HG03354 (cell line): Measurements from ENCODE around the gene FOXB2.

Source experiments
- ATAC-seq: cut with Tn5 transposase; IDR thresholded peaks from one replicate; pipeline ENCODE4 v1.9.1; 2021; ENCODE audit warnings: mild to moderate bottlenecking; ENCODE audit not compliant: unreplicated experiment, poor library complexity, severe bottlenecking

The FOXB2 gene

DNA sequence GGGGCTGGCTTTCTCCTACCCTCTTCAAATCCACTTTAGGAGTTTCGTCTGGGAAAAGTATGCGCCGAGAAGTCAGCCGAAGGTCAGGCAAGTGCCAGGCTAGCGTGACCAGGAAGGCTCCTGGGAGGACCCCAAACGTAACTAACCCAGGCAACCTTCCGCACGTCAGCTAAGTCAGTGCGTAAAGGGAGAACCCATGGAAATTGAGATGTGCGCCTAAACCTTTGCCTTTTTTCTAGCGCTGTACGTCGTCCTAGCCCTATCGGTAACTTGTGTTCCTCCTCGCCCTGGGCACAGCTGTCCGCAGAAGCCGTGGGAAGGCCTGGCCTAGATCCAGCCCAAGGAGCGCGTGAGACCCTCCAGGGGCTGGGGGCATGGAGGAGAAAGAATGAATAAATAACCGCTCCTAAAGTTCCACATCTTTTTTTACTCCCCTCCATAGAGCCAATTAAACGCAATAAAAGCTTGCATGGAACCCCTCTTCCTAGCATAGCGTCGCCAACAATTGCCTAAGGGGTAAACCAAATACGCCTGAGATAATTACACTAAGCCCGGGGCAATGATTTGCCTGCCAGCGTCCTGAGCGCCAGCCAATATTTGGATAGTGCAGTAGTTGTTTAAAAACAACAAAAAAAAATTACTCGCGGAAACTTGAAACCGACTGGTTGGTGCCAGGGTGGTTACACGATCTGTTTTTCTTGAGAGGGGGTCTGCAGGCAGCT, 4.0 kb upstream of the FOXB2 start:
- ATAC-seq = no peak

DNA sequence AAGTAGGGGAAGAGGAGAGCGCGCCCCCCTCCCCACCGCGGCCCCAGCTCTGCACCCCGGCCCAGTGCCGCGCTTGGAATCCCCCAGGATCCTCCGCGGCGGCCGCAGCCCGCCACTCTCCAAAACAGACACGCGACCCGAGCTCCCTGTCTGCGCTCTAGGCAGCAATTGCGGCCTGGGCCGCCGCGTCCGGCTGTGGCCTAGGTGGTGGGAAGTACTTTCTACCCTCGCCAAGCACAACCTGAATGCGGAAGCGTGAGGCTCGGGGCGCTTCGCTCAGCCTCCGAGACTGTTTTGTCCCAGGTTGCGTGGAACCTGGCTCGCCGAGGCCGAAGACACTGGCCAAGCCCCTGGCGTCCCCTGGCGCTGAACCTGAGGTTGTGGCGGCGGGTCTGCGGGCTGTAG, 3.3 kb upstream of the FOXB2 start:
- no peak for ATAC-seq

DNA sequence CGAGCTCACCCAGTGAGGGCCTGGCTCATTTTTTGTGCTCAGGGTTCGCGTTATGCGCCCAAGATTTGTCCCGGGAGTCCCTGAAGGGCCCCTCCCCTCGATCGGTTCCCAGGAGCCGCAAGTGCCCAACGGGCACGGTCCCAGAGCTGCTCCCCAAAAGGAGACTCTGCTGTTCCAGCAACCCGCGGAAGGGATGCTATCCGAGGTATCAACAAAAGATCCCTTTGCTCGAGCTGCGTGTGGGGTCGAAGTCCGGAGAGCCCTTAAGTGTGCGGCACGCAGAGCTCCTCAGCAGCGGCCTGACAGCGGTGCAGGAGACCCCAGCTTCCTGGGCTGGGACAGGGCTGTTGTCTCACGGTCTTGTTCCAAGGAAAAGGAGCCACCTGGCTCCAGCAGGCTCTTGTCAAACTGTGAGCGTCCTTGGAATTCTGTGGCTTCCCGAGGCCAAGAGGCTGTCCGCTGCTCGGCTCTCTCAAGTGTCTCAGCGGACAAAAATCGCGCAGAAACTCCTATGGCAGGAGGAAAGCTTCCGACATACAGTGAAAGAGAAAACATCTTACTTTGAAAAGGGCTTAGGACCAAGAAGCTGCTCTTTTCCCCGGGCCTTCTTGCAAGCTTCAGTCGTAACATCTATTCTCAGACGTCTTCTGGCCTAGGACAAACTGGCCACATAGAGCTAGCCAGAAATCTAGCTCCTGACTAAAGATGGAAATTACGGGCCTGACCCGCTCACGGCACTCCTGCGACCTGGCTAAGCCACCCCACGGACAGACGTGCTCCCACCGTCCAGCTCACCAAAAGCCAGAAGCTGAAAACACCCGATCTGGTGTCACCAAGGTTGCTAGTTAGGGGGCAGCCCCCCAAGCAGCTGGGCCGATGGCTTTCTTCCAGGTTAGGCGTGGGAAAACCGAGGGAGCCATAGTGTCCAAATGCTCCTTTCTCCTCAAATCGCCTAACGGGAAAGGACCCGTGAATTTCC, 2.6 kb upstream of the FOXB2 start:
- ATAC-seq = no peak

DNA sequence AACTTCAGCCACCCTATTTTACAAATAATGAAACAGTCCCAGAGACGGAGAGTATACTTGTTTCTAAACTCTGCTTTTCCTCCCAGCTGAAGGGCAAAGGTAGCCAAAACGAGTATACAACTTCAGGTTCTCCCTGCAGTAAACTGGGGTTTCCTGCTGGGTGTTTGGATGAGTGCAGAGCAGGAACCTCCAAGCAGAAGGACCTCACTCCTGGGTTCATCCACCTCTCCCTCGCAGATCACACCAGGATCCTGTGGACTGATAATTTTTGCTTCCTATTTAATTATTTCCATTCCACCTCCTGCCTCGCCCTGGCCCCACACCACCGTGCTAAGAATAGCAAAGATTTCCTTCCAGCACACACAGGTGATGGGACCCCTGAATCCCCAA, 2.0 kb upstream of the FOXB2 start:
- no peak for ATAC-seq

DNA sequence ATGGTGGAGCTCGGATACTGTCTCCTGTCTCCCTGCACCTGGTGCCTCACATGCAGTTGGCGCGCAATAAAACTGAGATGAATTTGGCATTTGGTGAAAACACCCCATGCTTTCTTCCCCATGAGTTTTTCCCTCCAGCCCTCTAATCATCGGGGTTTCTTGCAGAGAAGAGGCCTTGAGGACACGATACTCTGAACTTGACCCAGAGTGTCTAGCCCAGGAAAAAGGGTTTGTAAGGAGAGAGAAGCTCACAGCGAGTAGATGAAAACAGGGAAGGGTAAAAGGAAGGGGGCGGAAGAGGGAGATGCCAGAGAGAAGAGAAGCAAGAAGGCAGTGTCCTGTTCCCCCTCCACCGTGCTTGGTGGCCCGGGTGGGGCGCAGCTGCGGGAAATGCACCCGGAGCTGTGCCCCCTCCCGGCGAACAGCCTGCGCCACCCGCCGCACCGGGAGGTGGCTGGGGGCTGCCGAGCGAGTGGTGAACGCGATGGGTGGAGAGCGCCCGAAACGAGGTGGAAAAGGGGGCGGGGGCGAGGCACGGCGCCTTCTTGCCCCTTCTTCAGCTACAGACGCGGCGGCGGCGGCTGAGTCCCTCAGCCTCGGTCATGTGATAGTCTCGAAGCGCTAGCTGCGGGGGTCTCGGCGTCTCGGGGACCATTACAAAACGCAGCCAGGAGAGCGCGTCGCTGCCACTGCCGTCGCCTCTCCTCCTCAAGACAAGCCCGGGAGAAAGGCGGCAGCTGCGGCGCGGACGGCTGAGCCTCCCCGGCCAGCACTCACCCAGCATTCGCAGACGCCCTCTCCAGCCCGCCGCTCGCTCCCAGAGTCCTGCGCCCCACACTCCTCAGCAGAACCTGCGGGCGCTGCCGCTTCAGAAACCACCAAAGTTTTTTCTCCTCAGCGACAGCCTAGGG, 1.1 kb upstream of the FOXB2 start:
- ATAC-seq = no peak

DNA sequence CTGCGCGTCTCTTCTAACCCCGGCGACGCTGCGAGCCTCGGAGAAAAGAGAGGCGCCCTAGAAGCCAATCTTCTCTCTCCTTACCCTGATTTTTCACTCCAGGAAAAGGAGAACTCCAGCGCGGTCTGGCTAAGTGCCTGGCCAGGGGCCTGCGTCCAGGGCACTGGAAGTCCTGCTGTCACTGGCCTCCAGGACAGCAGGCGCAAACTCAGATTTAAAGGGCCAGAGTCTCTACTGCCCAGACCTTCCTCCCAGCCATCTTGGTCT, 553 bp upstream of the FOXB2 start:
- ATAC-seq = no peak

DNA sequence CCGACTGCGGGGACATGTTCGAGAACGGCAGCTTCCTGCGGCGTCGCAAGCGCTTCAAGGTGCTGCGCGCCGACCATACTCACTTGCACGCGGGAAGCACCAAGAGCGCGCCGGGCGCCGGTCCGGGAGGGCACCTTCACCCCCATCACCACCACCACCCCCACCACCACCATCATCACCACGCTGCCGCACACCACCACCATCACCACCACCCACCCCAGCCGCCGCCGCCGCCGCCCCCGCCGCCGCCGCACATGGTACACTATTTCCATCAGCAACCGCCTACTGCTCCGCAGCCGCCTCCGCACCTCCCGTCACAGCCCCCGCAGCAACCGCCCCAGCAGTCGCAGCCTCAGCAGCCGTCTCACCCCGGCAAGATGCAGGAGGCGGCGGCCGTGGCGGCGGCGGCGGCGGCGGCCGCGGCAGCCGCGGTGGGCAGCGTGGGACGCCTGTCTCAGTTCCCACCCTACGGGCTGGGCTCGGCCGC, 514 bp downstream of the FOXB2 start:
- no peak for ATAC-seq

DNA sequence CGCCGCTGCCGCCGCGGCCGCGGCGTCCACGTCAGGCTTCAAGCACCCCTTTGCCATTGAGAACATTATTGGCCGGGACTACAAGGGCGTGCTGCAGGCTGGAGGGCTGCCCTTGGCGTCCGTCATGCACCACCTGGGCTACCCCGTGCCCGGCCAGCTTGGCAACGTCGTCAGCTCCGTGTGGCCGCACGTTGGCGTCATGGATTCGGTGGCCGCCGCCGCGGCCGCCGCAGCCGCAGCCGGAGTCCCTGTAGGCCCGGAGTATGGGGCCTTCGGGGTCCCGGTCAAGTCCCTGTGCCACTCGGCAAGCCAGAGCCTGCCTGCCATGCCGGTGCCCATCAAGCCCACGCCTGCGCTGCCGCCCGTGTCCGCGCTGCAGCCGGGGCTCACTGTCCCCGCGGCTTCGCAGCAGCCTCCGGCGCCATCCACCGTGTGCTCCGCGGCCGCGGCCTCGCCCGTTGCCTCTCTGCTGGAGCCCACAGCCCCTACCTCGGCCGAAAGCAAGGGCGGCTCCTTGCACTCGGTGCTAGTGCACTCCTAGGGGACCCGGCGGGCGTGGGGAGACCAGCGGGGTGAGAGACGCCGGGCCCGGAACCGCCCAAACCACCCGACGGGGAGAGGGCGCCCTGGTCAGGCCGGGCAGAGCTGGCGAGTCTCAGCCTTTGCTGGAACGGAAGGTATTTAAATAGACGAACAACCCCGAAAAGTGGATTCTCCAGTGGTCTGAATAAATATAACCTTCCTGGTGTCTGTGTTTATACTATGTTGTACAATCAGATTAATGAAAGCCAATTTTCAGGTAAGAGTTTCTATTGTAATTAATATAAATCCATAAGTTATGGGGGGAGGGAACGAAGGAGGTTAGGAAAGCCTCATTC, 1.2 kb downstream of the FOXB2 start:
- no peak for ATAC-seq

DNA sequence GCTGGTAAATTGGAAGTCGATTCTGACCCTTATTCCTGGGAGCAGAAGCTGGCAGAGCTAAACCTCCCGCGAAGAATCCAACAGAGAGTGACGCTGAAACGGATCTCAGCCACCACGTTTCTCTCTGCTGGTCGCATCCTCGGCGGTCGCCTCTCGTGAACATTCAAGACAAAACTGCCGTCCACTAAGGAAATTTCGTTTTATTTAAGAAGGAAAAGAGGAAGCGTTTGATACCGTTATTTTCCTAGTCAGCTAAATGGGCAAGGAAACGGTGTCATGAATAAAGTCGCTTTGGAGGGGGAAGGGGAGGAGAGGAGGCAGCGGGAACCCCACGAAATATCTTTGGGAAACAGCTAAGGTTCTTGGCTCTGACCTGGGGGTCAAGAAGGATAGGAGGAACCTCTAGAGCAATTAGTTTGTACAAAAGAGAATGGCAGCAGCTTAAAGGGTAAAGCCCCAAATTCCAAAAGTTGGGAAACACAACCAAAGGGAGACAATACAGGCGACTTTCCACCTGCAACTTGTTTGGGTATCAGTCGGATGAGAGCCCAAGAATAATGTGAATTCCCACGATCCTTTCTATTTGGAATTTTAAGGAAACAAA, 1.9 kb downstream of the FOXB2 start:
- ATAC-seq = no peak

DNA sequence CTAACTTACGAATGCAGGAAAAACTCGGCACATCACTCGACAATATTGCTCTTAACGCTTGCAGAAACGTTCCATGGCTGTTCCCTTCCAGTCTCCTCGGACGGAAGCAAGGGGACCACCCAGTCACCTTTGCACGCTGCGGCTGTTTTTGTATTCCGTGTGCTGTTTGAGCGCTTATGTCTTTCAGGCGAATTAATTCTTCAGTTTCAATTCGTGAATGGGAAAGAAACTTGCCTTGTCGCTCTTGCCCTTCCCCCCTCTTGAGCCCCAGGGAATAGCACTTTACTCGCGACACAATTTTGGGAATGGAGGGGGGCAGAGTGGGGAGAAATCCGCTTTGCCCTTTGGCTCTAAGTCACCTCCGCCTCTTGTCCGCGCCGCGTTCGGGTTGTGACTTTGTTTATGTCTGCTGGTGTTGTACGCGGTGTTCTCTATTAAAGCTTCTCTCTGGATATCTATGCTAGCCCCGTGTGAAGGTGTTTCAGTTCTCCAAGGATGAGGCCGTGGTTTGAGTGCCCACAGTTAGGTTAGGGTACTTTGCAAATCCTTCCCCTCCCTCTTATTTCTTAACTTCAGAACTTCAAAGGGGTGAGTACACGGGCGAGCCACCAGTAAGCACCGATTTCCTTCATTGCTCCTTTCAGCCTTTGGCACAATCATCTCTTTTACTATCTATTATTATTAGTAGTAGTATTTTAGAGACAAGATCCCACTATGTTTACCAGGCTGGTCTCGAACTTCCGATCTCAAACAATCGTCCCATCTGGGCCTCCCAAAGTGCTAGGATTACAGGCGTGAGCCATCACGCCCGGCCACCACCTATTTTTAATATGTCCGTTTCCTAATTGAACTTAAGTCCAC, 2.7 kb downstream of the FOXB2 start:
- no peak for ATAC-seq

DNA sequence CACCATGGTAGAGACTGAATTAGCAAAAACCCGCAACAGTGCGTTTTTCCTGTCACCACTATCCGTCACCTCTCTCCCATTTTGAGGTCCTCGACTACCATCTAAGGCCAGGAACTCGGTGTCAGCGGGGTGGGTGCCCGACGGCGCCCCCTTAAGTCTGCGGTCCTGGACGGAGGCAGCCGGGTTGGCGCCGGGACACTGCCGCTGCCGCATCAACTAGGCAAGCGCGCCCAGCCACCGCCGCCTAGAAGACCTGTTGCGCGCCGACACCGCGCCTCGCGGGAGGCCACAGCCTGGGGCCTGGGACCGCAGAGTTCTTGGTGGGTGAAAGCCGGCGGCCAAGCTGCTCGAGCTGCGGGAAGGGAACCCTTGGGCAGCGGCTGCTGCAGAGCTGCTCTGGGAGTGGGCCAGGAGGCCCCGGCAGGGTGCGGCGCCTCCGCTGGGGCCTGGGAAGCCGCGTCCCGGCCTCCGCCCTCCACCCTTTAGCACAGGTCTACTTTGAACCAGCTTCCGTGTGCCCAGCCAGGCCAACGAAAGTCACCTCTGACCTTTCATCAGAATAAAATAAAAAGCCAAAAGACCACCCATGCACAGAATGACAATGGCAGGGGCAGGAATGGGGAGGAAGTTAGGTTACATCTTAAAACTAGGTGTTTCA, 3.5 kb downstream of the FOXB2 start:
- no peak for ATAC-seq

DNA sequence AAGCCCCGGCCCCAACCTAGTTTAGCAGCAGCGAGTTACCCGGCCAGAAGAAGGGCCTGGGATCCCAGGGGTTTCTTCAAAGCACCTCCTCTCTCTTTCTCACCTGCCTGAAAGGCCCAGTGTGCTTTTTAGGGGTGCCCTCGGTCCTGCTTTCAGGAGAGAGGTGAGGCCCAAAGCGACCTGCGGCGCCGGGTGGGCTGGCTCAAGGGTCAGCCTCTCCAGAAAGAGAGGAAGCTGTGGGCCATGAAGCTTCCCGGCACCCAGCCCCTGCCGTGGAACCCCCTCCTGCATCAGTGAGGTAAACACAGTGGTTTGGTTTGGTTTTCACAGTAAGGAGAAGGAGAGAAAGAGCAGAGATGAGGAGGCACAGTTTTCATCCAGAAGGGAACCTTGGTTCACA, 4.3 kb downstream of the FOXB2 start:
- ATAC-seq = no peak

DNA sequence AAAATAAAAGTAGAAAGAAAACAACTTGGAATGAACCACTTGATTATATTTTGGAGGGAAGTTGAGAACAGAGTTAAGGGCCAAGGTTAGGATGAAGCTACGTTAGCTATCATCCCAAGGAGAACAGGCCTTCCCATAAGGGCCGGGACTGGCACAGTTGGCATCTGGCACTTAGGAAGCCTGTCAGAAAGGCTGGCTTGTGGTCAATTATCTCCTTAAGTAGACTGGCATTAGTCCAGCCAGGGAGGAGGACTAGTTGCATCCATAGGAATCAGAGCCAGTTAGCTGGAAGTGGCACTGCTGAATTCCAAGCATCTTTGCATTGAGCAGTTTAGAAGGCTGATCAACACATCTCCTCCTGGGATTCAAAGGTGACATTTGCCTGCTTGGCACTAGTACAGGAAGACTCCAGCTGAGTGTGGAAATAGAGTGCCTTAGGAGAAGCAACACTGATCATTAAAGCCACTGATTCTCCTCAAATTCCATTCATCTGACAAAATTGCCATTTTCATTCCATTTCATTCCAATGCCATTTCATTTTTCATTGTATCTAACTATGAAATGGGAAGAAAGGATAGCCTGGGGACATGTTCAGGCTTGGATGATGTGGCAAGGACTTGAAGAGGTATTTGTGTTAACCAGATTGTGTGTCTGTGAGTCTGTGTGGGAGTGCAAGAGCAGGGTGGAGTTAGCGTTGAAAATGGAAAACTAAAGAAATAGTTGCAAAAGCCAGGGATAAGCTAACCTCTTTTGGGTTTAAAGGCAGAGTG, 5.5 kb downstream of the FOXB2 start:
- ATAC-seq = no peak

DNA sequence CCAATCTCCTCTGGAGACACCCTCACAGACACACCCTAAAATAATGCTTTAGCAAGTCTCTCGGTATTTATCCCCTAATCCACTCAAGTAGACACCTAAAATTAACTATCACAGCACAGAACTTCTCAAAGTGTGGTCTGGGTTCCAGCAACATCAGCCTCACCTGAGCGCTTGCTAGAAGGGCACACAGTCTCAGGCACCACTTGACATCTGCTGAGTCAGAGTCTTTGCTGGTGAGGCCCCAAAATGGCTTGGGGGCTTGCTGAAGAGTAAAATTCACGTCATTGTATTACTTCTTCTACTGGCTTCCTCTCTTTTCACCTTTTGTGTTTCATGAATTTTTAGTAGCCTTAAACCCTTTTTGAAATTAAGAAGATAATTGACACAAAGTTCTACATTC, 9.0 kb downstream of the FOXB2 start:
- no peak for ATAC-seq

DNA sequence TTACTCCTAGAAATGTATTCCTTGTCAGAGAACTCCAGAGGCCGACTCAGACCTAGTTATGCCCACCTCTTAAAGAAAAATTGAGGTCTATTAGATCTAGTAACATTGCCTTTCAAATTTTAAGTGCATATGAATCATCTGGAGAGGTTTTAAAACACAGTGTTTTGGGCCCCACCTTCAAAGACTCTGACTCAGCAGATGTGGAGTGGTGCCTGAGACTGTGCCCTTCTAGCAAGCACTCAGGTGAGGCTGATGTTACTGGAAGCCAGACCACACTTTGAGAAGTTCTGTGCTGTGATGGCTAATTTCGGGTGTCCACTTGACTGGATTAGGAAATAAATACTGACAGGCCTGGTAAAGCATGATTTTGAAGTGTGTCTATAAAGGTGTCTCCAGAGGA, 10.6 kb downstream of the FOXB2 start:
- no peak for ATAC-seq

DNA sequence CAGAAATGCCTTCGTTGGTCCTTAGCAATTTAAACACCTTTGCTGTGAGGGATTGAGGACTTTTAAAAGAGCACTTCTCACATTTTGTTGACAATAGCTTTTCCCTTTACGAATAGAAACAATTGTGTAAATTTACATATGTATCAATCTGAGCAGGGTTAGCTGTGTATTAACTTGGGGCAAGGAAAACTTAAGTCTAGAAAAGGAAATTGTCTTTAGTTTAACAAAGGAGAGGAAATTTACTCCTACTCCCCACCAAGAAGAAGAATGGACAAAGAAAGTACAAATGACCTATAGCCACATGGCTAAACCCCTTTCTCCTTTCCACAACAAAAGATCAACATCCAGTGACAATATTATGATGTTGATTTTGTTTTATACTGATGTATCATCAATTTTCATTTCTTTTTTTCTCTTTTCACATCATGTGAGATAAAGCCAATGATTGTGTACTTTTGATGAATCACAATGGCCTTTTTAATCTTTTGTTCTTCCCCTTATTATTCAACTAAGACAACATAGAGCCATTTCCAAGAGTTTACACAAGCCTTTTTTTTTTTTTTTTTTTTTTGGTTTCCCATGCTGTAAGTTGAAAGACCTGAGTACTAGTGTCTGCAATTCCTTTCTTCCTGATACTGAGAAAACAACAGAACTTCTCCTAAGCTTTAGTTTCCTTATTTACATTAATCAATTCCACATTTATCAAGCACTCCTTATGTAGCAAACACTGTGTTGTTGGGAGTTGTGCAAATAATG, 19.0 kb downstream of the FOXB2 start:
- no peak for ATAC-seq
